Sigmoid colon (tissue), 7 donors: ENCODE measurements around the gene GDF2. TPM values are rescaled to one million over a fixed set of nuclear protein-coding genes. Genes with fewer than 3 reads are reported as not detected.

Experiments used
- DNase-seq: peaks from one replicate; pipeline ENCODE4 v3.0.0-alpha.2; 2019
- H3K27ac ChIP-seq, 4 donors: fragments of 200-600 bp; sonication (generic); one replicate each; pipeline ENCODE4 v1.5.1; 2016 to 2019; ENCODE audit warnings: mild to moderate bottlenecking in 1 of 4
- H3K27me3 ChIP-seq, 3 donors: fragments of 200-600 bp; sonication (generic); one replicate each; pipeline ENCODE4 v1.5.1; 2019; ENCODE audit warnings: mild to moderate bottlenecking in 1 of 3
- H3K36me3 ChIP-seq, 4 donors: fragments of 200-600 bp; sonication (generic); one replicate each; pipeline ENCODE4 v1.5.1; 2016 to 2019
- H3K4me1 ChIP-seq, 4 donors: fragments of 200-600 bp; sonication (generic); one replicate each; pipeline ENCODE4 v1.5.1; 2017 to 2019
- H3K4me3 ChIP-seq, 4 donors: fragments of 200-600 bp; sonication (generic); one replicate each; pipeline ENCODE4 v1.5.1; 2017 to 2019; ENCODE audit warnings: mild to moderate bottlenecking in 2 of 4, moderate library complexity in 1 of 4
- H3K9me3 ChIP-seq, 4 donors: fragments of 200-600 bp in 3 of 4; sonication (generic) in 3 of 4; one replicate each; pipeline versions ENCODE4 v1.5.1 to v1.6.1; 2013 to 2019
- CTCF ChIP-seq, 4 experiments: fragments of 450-650 bp in 3 of 4; fragments of 200-600 bp in 1 of 4; IDR thresholded peaks; one replicate each; pipeline ENCODE4 v1.5.1; 2016 to 2019; ENCODE audit warnings: antibody characterized with exemption in 4 of 4, mild to moderate bottlenecking in 3 of 4, moderate library complexity in 2 of 4
- EP300 ChIP-seq, 4 donors: sonication (generic); formaldehyde crosslinking; IDR thresholded peaks; one replicate each; pipeline ENCODE4 v1.6.1; 2017; ENCODE audit warnings: antibody characterized with exemption in 4 of 4
- POLR2A ChIP-seq, 2 donors: fragments of 450-650 bp; IDR thresholded peaks; one replicate each; pipeline ENCODE4 v1.6.1; 2016; ENCODE audit warnings: antibody characterized with exemption in 2 of 2, mild to moderate bottlenecking in 2 of 2, moderate library complexity in 2 of 2
- POLR2AphosphoS5 ChIP-seq, 4 donors: sonication (generic); formaldehyde crosslinking; IDR thresholded peaks; one replicate each; pipeline ENCODE4 v1.6.1; 2017; ENCODE audit warnings: antibody characterized with exemption in 4 of 4
- WGBS, 2 donors: extraction: QIAGEN DNeasy Blood & Tissue Kit; methylation state at CpG; one replicate each; pipeline ENCODE4 v1.1.7; 2013; 5-methylcytosine and 5-hydroxymethylcytosine counted together
- intact Hi-C: fragments of 100-400 bp; cut with DNase I; formaldehyde crosslinking; loops from one replicate; pipeline ENCODE4 v1.15.1; 2023
- polyA plus RNA-seq, 3 donors: library from polyadenylated mRNA; stranded (reverse); fragments of 200-250 nt; gene quantifications; one replicate each; pipeline ENCODE4 v1.2.3, GENCODE V29; 2013
- total RNA-seq, 4 donors: library from RNA; depleted of rRNA; stranded (reverse); fragments of >200 nt; gene quantifications; one replicate each; pipeline ENCODE4 v1.1.0, GENCODE V29; 2016
- donor health status: healthy with polysubstance abuse.
- donor health status: Bipolar disorder and iron deficiency.
- donor health status: healthy.

GDF2 gene
- total and polyA plus RNA-seq, 7 donors = not detected

- Histone ChIP-seq H3K27ac (no peak overlapping the region), H3K4me1 (peaks cover 0 to 7% (median 0%) of the 10 kb centered on the region in 4 donors), H3K27me3 (no peaks in the 10 kb centered on the region), H3K9me3 (no peaks in the 10 kb centered on the region), H3K4me3 (no peak overlapping the region), H3K36me3 (no peaks in the 10 kb centered on the region)
- intact Hi-C loops = no loop called here
- WGBS, 2 donors = 74 to 78% methylated on average over 3 of the region's 3 CpGs
- TF ChIP-seq POLR2AphosphoS5 (IDR thresholded peaks at IDR 0.05) (no peak), EP300 (IDR thresholded peaks at IDR 0.05) (no peak), CTCF (IDR thresholded peaks at IDR 0.05) (no peak), POLR2A (IDR thresholded peaks at IDR 0.05) (no peak)
- peak; percentile 58 for DNase-seq
Measured at GRCh38 chr10:47291682-47292081, 30.6 kb upstream of the GDF2 start.

GRCh38 chr10:47294057-47294456, 28.2 kb upstream of the GDF2 start:
- Histone ChIP-seq H3K4me1 (no peaks in the 10 kb centered on the region), H3K27me3 (no peaks in the 10 kb centered on the region), H3K36me3 (no peaks in the 10 kb centered on the region), H3K9me3 (no peaks in the 10 kb centered on the region), H3K27ac (no peak overlapping the region), H3K4me3 (no peak overlapping the region)
- no peak for TF ChIP-seq POLR2A (IDR thresholded peaks at IDR 0.05)
- TF ChIP-seq EP300 (IDR thresholded peaks at IDR 0.05) = no peak
- TF ChIP-seq POLR2AphosphoS5 (IDR thresholded peaks at IDR 0.05) = no peak
- TF ChIP-seq CTCF (IDR thresholded peaks at IDR 0.05) = no peak
- WGBS, 2 donors = 95 to 97% methylated on average over 9 of the region's 9 CpGs
- no peak for DNase-seq
- intact Hi-C loops = no loop called here

- 90 to 91% methylated on average over 5 of the region's 5 CpGs for WGBS, 2 donors
- H3K9me3 ChIP-seq = no peaks in the 10 kb centered on the region
- H3K4me1 ChIP-seq = peaks cover 0 to 1% (median 0%) of the 10 kb centered on the region in 4 donors
- intact Hi-C loops = no loop called here
- TF ChIP-seq EP300 (IDR thresholded peaks at IDR 0.05) = no peak
- peak; percentile 50 for DNase-seq
- no peaks in the 10 kb centered on the region for H3K36me3 ChIP-seq
- no peak overlapping the region for H3K27ac ChIP-seq
- H3K27me3 ChIP-seq = peaks cover 0 to 2% (median 0%) of the 10 kb centered on the region in 3 donors
- H3K4me3 ChIP-seq = no peak overlapping the region
Measured at GRCh38 chr10:47294501-47294900, 27.8 kb upstream of the GDF2 start.

- Histone ChIP-seq H3K4me1 (peaks cover 0 to 10% (median 7%) of the 10 kb centered on the region in 4 donors), H3K4me3 (no peak overlapping the region), H3K27me3 (peaks cover 6 to 12% (median 7%) of the 10 kb centered on the region in 3 donors), H3K36me3 (no peaks in the 10 kb centered on the region), H3K27ac (no peak overlapping the region), H3K9me3 (no peaks in the 10 kb centered on the region)
- peak; percentile 43 for DNase-seq
- intact Hi-C loops = no loop called here
- no peak for TF ChIP-seq CTCF (IDR thresholded peaks at IDR 0.05)
- TF ChIP-seq POLR2AphosphoS5 (IDR thresholded peaks at IDR 0.05) = no peak
- no peak for TF ChIP-seq POLR2A (IDR thresholded peaks at IDR 0.05)
- no peak for TF ChIP-seq EP300 (IDR thresholded peaks at IDR 0.05)
- WGBS, 2 donors = 89 to 94% methylated on average over 5 of the region's 5 CpGs
Measured at GRCh38 chr10:47295411-47295810, 26.8 kb upstream of the GDF2 start.

DNA sequence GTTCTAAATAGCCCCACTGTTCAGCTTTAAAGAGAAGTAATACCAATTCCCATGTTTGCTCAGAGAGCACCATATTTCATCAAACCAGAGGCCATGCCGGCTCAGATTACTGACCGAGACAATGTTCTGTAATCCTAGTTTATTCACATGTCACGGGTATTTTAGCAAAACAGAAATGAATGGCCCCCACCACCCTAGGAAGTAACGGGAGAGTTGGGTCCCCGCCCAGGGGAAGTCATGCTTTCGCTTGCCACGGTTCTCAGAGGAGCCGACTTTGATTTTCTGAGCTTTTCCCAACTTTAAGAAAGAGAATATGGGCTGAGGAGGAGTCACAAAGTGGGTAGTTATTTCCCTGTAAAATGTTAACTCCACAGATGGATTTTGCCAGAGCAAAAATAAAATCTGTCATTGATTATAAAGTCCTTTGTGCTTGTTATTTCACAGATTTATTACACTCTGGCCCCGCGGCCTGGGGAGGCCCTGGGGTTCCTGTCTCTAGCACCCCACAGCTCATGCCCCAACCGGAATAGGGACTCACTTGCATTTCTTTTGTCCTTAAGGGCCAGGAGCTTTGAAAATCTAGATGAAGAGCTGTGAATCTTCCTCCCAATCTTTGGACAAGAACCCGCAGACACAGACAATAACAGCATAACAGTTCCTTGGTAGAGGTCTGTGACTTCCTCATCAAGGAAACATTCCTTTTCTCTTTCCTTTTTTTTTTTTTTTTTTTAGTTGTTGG, 25.9 kb upstream of the GDF2 start:
- H3K27ac ChIP-seq = no peak overlapping the region
- no peaks in the 10 kb centered on the region for H3K36me3 ChIP-seq
- H3K27me3 ChIP-seq = peaks cover 9 to 21% (median 16%) of the 10 kb centered on the region in 3 donors
- TF ChIP-seq POLR2A (IDR thresholded peaks at IDR 0.05) (no peak), POLR2AphosphoS5 (IDR thresholded peaks at IDR 0.05) (no peak), EP300 (IDR thresholded peaks at IDR 0.05) (no peak), CTCF (IDR thresholded peaks at IDR 0.05) (no peak)
- H3K9me3 ChIP-seq = no peaks in the 10 kb centered on the region
- DNase-seq = peak; percentile 65
- H3K4me3 ChIP-seq = no peak overlapping the region
- H3K4me1 ChIP-seq = peaks cover 0 to 19% (median 12%) of the 10 kb centered on the region in 4 donors
- intact Hi-C loops = no loop called here
- 60 to 62% methylated on average over 12 of the region's 12 CpGs for WGBS, 2 donors
